T-helper 1 cell treated with Interleukin-12 subunit alpha and Interleukin-12 subunit beta and Interleukin-4 antibody, amounts not matched to agents 30 ng/mL and 1 ng/mL, for 36 hours (primary cell): ENCODE measurements around the gene RNF5. TPM values are rescaled to one million over a fixed set of nuclear protein-coding genes. Genes with fewer than 3 reads are reported as not detected.

Source experiments
- intact Hi-C: fragments of 100-400 bp; cut with micrococcal nuclease; formaldehyde crosslinking; loops from one replicate; pipeline ENCODE4 v1.15.1; 2024
- total RNA-seq: library from RNA; stranded (reverse); gene quantifications from 2 replicates; pipeline ENCODE4 v1.2.3, GENCODE V29; 2022

RNF5 gene
- total RNA-seq, 1 donor from 2014 or later: 50.0 TPM

DNA sequence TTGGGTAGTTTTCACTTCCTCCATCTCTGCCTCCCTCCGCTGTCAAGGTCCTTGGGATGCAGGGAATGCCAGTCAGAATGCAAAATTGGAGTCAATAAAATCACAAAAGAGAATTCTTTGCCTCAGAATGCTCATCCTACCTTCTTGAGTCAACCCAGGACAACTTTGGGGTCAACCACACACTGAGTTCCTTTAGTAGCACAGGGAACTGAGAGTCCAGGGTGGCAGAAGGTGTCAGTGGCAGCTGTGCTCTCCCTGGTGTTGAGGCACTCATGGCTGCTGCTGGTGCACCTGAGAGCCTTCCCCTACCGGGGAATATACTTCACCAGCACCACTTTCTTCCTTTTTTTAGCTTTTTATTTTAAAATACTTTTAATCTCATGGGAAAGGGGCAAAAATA lies 46.5 kb downstream of the RNF5 start:
- intact Hi-C loops: no loop called here

DNA sequence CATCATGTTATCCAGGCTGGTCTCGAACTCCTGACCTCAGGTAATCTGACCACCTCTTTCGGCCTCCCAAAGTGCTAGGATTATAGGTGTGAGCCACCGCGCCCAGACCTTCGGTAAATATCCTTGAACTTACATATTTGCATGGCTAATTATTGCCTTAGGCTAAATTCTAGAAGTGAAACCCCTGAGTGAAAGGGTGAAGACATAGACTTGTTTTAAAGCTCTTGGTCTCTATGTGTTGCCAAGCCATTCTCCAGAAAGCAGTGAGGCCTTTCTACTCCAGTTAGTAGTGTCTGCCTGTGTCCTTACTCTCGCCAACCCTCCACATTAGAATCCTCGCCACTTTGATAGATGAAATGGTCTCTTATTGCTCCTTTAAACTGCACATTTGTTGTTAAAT lies 48.2 kb downstream of the RNF5 start:
- intact Hi-C loops: no loop called here

Other genes with a start within 250 kb of the RNF5 start
- 0.22 and 0.59 TPM in 2 replicates for gene CFB, start 232.3 kb upstream of the RNF5 start, total RNA-seq
- 75.3 and 83.4 TPM in 2 replicates for gene NELFE, start 219.4 kb upstream of the RNF5 start, total RNA-seq
- gene SKIC2, start 219.2 kb upstream of the RNF5 start, total RNA-seq: 93.7 and 100 TPM in 2 replicates
- gene DXO, start 206.3 kb upstream of the RNF5 start, total RNA-seq: 19.9 and 20.8 TPM in 2 replicates
- 4.0 and 4.6 TPM in 2 replicates for gene C4A, start 196.3 kb upstream of the RNF5 start, total RNA-seq
- gene C4B, start 163.6 kb upstream of the RNF5 start, total RNA-seq: 4.2 and 4.6 TPM in 2 replicates
- gene CYP21A2, start 140.0 kb upstream of the RNF5 start, total RNA-seq: 1.0 and 1.4 TPM in 2 replicates
- 5.5 and 6.1 TPM in 2 replicates for gene TNXB, start 69.1 kb upstream of the RNF5 start, total RNA-seq
- 147 and 155 TPM in 2 replicates for gene ATF6B, start 50.2 kb upstream of the RNF5 start, total RNA-seq
- 5.3 and 5.5 TPM in 2 replicates for gene FKBPL, start 48.1 kb upstream of the RNF5 start, total RNA-seq
- gene PRRT1, start 26.5 kb upstream of the RNF5 start, total RNA-seq: 0.32 and 0.63 TPM in 2 replicates
- 9.8 and 11.1 TPM in 2 replicates for gene PPT2, start 24.3 kb upstream of the RNF5 start, total RNA-seq
- gene EGFL8, start 13.8 kb upstream of the RNF5 start, total RNA-seq: 6.5 and 6.8 TPM in 2 replicates
- gene AGPAT1, start 2.3 kb upstream of the RNF5 start, total RNA-seq: 45.0 and 46.4 TPM in 2 replicates
- gene AGER, start 5.8 kb downstream of the RNF5 start, total RNA-seq: 34.1 and 37.9 TPM in 2 replicates
- 97.7 and 106 TPM in 2 replicates for gene PBX2, start 11.8 kb downstream of the RNF5 start, total RNA-seq
- 264 and 265 TPM in 2 replicates for gene GPSM3, start 14.2 kb downstream of the RNF5 start, total RNA-seq
- 0.25 and 0.37 TPM in 2 replicates for gene NOTCH4, start 45.7 kb downstream of the RNF5 start, total RNA-seq
- gene TSBP1, start 193.5 kb downstream of the RNF5 start, total RNA-seq: not detected in 2 replicates
- gene BTNL2, start 228.8 kb downstream of the RNF5 start, total RNA-seq: not detected in 2 replicates